SK-N-MC (cell line): ENCODE measurements around the gene SPATA2.

Experiments
- DNase-seq: peaks from one replicate; pipeline ENCODE4 v3.0.0-alpha.2; 2011; ENCODE audit warnings: low read depth, low spot score
- H3K27ac ChIP-seq: fragments of 200-600 bp; sonication (generic); 2 replicates; pipeline ENCODE4 v1.5.1; 2016; ENCODE audit warnings: mixed run types
- H3K36me3 ChIP-seq: fragments of 200-600 bp; sonication (generic); 2 replicates; pipeline ENCODE4 v1.6.1; 2017; ENCODE audit warnings: antibody characterized with exemption, low read length, mixed read lengths; ENCODE audit not compliant: insufficient read depth
- H3K4me3 ChIP-seq: fragments of 200-600 bp; sonication (generic); 2 replicates; pipeline ENCODE4 v1.5.1; 2016
- H3K9ac ChIP-seq: fragments of 200-600 bp; sonication (generic); 2 replicates; pipeline ENCODE4 v1.8.0; 2017; ENCODE audit warnings: mixed run types, mixed read lengths; ENCODE audit not compliant: insufficient read length
- H3K9me3 ChIP-seq: fragments of 200-600 bp; sonication (generic); 2 replicates; pipeline ENCODE4 v1.6.1; 2017; ENCODE audit warnings: low read depth, mild to moderate bottlenecking, antibody characterized with exemption, low read length, moderate library complexity, mixed read lengths
- EZH2 ChIP-seq: fragments of 200-600 bp; sonication (generic); IDR thresholded peaks from one replicate; pipeline ENCODE4 v1.6.1; 2017; ENCODE audit warnings: antibody characterized with exemption
- FOXP2 ChIP-seq: optimal IDR thresholded peaks from 2 replicates; pipeline ENCODE3; 2011; ENCODE audit warnings: mild to moderate bottlenecking, moderate library complexity; ENCODE audit not compliant: insufficient read depth; ENCODE audit errors: extremely low read length, control extremely low read depth
- POLR2AphosphoS5 ChIP-seq: IDR thresholded peaks from 2 replicates; pipeline ENCODE4 v1.6.1; 2012; ENCODE audit warnings: mild to moderate bottlenecking, low read depth, low read length, borderline replicate concordance

SPATA2 gene

GRCh38 chr20:49853640-49854039 is 61.7 kb downstream of the SPATA2 start:
- TF ChIP-seq POLR2AphosphoS5: no peak
- TF ChIP-seq FOXP2: no peak
- no peak for TF ChIP-seq EZH2
- Histone ChIP-seq H3K27ac (no peak overlapping the region), H3K9ac (no peak overlapping the region), H3K36me3 (no peaks in the 10 kb centered on the region; the same call in 1 of the 2 replicates), H3K4me3 (no peak overlapping the region), H3K9me3 (no peaks in the 10 kb centered on the region)
- DNase-seq: no peak
